Glutamatergic neuron (in vitro differentiated cells): ENCODE results near the gene PHACTR3. TPM values are rescaled to one million over a fixed set of nuclear protein-coding genes. Genes with fewer than 3 reads are reported as not detected.

Experiments used
- DNase-seq: peaks from one replicate; pipeline ENCODE4 v3.0.0; 2022
- H3K27ac Mint-ChIP-seq: one replicate; pipeline ENCODE4 v1.8.0; 2020; ENCODE audit warnings: mild to moderate bottlenecking, mixed read lengths, inconsistent platforms; ENCODE audit not compliant: unreplicated experiment
- H3K27me3 Mint-ChIP-seq: one replicate; pipeline ENCODE4 v1.8.0; 2020; ENCODE audit warnings: mild to moderate bottlenecking, moderate library complexity, mixed read lengths, inconsistent platforms; ENCODE audit not compliant: unreplicated experiment
- H3K36me3 Mint-ChIP-seq: one replicate; pipeline ENCODE4 v1.8.0; 2020; ENCODE audit warnings: mild to moderate bottlenecking, mixed read lengths, inconsistent platforms; ENCODE audit not compliant: unreplicated experiment
- H3K4me1 Mint-ChIP-seq: one replicate; pipeline ENCODE4 v1.8.0; 2020; ENCODE audit warnings: mild to moderate bottlenecking, low read depth, mixed read lengths, inconsistent platforms; ENCODE audit not compliant: unreplicated experiment
- H3K4me3 Mint-ChIP-seq: one replicate; pipeline ENCODE4 v1.8.0; 2020; ENCODE audit warnings: mild to moderate bottlenecking, mixed read lengths, inconsistent platforms; ENCODE audit not compliant: unreplicated experiment
- H3K9me3 Mint-ChIP-seq: one replicate; pipeline ENCODE4 v1.8.0; 2020; ENCODE audit warnings: mild to moderate bottlenecking, moderate library complexity, mixed read lengths, inconsistent platforms; ENCODE audit not compliant: unreplicated experiment
- CTCF ChIP-seq: fragments of 200-600 bp; sonication (generic); IDR thresholded peaks from one replicate; pipeline ENCODE4 v1.5.0; 2021; ENCODE audit not compliant: partially characterized antibody, unreplicated experiment
- total RNA-seq: library from RNA; stranded (reverse); fragmentation: NEBNext Ultra II Directional; extraction: Animal tissue kit (Norgen Biotek cat#: 25700); gene quantifications from one replicate; pipeline ENCODE4 v1.2.1, GENCODE V29; 2021; ENCODE audit not compliant: unreplicated experiment

The PHACTR3 gene
- total RNA-seq, 1 donor from 2014 or later, result 37.0 TPM

- H3K4me1 Mint-ChIP-seq, result peaks cover 27% of the 10 kb centered on the region
- no peak overlapping the region for H3K27ac Mint-ChIP-seq
- no peak overlapping the region for H3K4me3 Mint-ChIP-seq
- DNase-seq, result no peak
- peaks cover 24% of the 10 kb centered on the region for H3K36me3 Mint-ChIP-seq
- no peak for TF ChIP-seq CTCF
- H3K27me3 Mint-ChIP-seq, result peaks cover 20% of the 10 kb centered on the region
- H3K9me3 Mint-ChIP-seq, result peaks cover 9% of the 10 kb centered on the region
Observed at GRCh38 chr20:59772373-59772705, 168.0 kb downstream of the PHACTR3 start.

GRCh38 chr20:59772931-59773913, 168.9 kb downstream of the PHACTR3 start:
- no peak for DNase-seq
- peaks cover 12% of the 10 kb centered on the region for H3K9me3 Mint-ChIP-seq
- H3K27ac Mint-ChIP-seq, result no peak overlapping the region
- H3K4me3 Mint-ChIP-seq, result no peak overlapping the region
- peaks cover 29% of the 10 kb centered on the region for H3K4me1 Mint-ChIP-seq
- peaks cover 22% of the 10 kb centered on the region for H3K27me3 Mint-ChIP-seq
- TF ChIP-seq CTCF, result no peak
- peaks cover 25% of the 10 kb centered on the region for H3K36me3 Mint-ChIP-seq

- peaks cover 9% of the 10 kb centered on the region for H3K9me3 Mint-ChIP-seq
- DNase-seq, result no peak
- H3K4me1 Mint-ChIP-seq, result peaks cover 29% of the 10 kb centered on the region
- peaks cover 22% of the 10 kb centered on the region for H3K27me3 Mint-ChIP-seq
- H3K27ac Mint-ChIP-seq, result no peak overlapping the region
- no peak for TF ChIP-seq CTCF
- H3K4me3 Mint-ChIP-seq, result no peak overlapping the region
- H3K36me3 Mint-ChIP-seq, result peaks cover 25% of the 10 kb centered on the region
Observed at GRCh38 chr20:59774204-59774641, 169.9 kb downstream of the PHACTR3 start.

GRCh38 chr20:59774921-59775686, 170.8 kb downstream of the PHACTR3 start:
- no peak for DNase-seq
- Mint-ChIP-seq H3K27ac (peak overlapping the region; percentile 44), H3K4me1 (peaks cover 32% of the 10 kb centered on the region), H3K4me3 (no peak overlapping the region), H3K9me3 (peaks cover 9% of the 10 kb centered on the region), H3K36me3 (peaks cover 31% of the 10 kb centered on the region), H3K27me3 (peaks cover 19% of the 10 kb centered on the region)
- TF ChIP-seq CTCF, result no peak
